H9 (cell line): ENCODE data around the gene GATA3. TPM values are rescaled to one million over a fixed set of nuclear protein-coding genes. Genes with fewer than 3 reads are reported as not detected.

Experiments used
- DNase-seq: peaks from one replicate; pipeline ENCODE4 v3.0.0-alpha.2; 2017
- H2AFZ ChIP-seq: one replicate; pipeline ENCODE4 v1.6.1; 2013; ENCODE audit warnings: mild to moderate bottlenecking, low read length, control low read depth, moderate library complexity
- H2AK5ac ChIP-seq: 2 replicates; pipeline ENCODE4 v1.6.1; 2013; ENCODE audit warnings: low read length, control low read depth, mixed read lengths; ENCODE audit not compliant: insufficient read length
- H2BK120ac ChIP-seq: one replicate; pipeline ENCODE4 v1.6.1; 2013; ENCODE audit warnings: low read depth, mild to moderate bottlenecking, low read length, control low read depth, inconsistent platforms; ENCODE audit not compliant: poor library complexity, severe bottlenecking
- H2BK12ac ChIP-seq: 2 replicates; pipeline ENCODE4 v1.6.1; 2013; ENCODE audit warnings: low read length, control low read depth, mixed read lengths, low read depth; ENCODE audit not compliant: insufficient read length
- H2BK15ac ChIP-seq: 2 replicates; pipeline ENCODE4 v1.6.1; 2013; ENCODE audit warnings: low read depth, low read length, control low read depth
- H2BK20ac ChIP-seq: one replicate; pipeline ENCODE4 v1.6.1; 2013; ENCODE audit warnings: low read depth, mild to moderate bottlenecking, low read length, control low read depth, inconsistent platforms; ENCODE audit not compliant: poor library complexity, severe bottlenecking
- H2BK5ac ChIP-seq: 2 replicates; pipeline ENCODE4 v1.6.1; 2013; ENCODE audit warnings: low read length, control low read depth, mixed read lengths; ENCODE audit not compliant: insufficient read length
- H3K14ac ChIP-seq: 2 replicates; pipeline ENCODE4 v1.6.1; 2013; ENCODE audit warnings: low read length, control low read depth; ENCODE audit not compliant: insufficient read depth
- H3K18ac ChIP-seq: 2 replicates; pipeline ENCODE4 v1.6.1; 2013; ENCODE audit warnings: low read depth, mild to moderate bottlenecking, mixed read lengths, low read length, control low read depth; ENCODE audit not compliant: insufficient read length
- H3K23ac ChIP-seq: 2 replicates; pipeline ENCODE4 v1.6.1; 2013; ENCODE audit warnings: low read length, control low read depth, mixed read lengths, low read depth; ENCODE audit not compliant: insufficient read length
- H3K23me2 ChIP-seq: 2 replicates; pipeline ENCODE4 v1.6.1; 2013; ENCODE audit warnings: low read depth, mild to moderate bottlenecking, mixed read lengths, low read length, control low read depth; ENCODE audit not compliant: insufficient read length, poor library complexity, severe bottlenecking
- H3K27ac ChIP-seq: 2 replicates; pipeline ENCODE4 v1.5.1; 2013; ENCODE audit warnings: low read length, control low read depth, mixed read lengths, low read depth; ENCODE audit not compliant: insufficient read length
- H3K27me3 ChIP-seq: 2 replicates; pipeline ENCODE4 v1.6.1; 2013; ENCODE audit warnings: low read length, control low read depth, inconsistent platforms; ENCODE audit not compliant: insufficient read depth
- H3K4ac ChIP-seq: 2 replicates; pipeline ENCODE4 v1.6.1; 2013; ENCODE audit warnings: low read depth, mild to moderate bottlenecking, control low read depth, inconsistent platforms, low read length, moderate library complexity
- H3K4me1 ChIP-seq: 2 replicates; pipeline ENCODE4 v1.6.1; 2013; ENCODE audit warnings: low read length, control low read depth, inconsistent platforms; ENCODE audit not compliant: insufficient read depth
- H3K4me2 ChIP-seq: 2 replicates; pipeline ENCODE4 v1.6.1; 2013; ENCODE audit warnings: low read length, control low read depth, mixed read lengths; ENCODE audit not compliant: insufficient read length, insufficient read depth
- H3K56ac ChIP-seq: 2 replicates; pipeline ENCODE4 v1.6.1; 2013; ENCODE audit warnings: low read depth, mild to moderate bottlenecking, mixed read lengths, low read length, control low read depth; ENCODE audit not compliant: insufficient read length
- H3K79me1 ChIP-seq: 2 replicates; pipeline ENCODE4 v1.6.1; 2013; ENCODE audit warnings: low read depth, mild to moderate bottlenecking, moderate library complexity, low read length, control low read depth, inconsistent platforms; ENCODE audit not compliant: insufficient read depth, poor library complexity, severe bottlenecking
- H3K79me2 ChIP-seq: 2 replicates; pipeline ENCODE4 v1.6.1; 2013; ENCODE audit warnings: low read length, control low read depth, inconsistent platforms; ENCODE audit not compliant: insufficient read depth
- H3K9ac ChIP-seq: 2 replicates; pipeline ENCODE4 v1.6.1; 2013; ENCODE audit warnings: low read length, control low read depth, mixed read lengths; ENCODE audit not compliant: insufficient read length; ENCODE audit errors: extremely low read depth
- H3K9me3 ChIP-seq: one replicate; pipeline ENCODE4 v1.6.1; 2013; ENCODE audit warnings: low read depth, low read length, inconsistent platforms; ENCODE audit not compliant: control insufficient read depth
- H3T11ph ChIP-seq: one replicate; pipeline ENCODE4 v1.6.1; 2013; ENCODE audit warnings: mild to moderate bottlenecking, low read length, control low read depth, inconsistent platforms
- H4K20me1 ChIP-seq: one replicate; pipeline ENCODE4 v1.6.1; 2013; ENCODE audit not compliant: control insufficient read depth, insufficient read length, insufficient read depth
- H4K5ac ChIP-seq: 2 replicates; pipeline ENCODE4 v1.6.1; 2013; ENCODE audit warnings: low read depth, mild to moderate bottlenecking, mixed read lengths, low read length, control low read depth; ENCODE audit not compliant: insufficient read length
- H4K8ac ChIP-seq: replicated peaks from 2 replicates; pipeline ENCODE4 v1.6.1; 2013; ENCODE audit warnings: low read length, control low read depth, mixed read lengths, low read depth; ENCODE audit not compliant: insufficient read length
- H4K91ac ChIP-seq: 2 replicates; pipeline ENCODE4 v1.6.1; 2013; ENCODE audit warnings: low read depth, mild to moderate bottlenecking, moderate library complexity, mixed read lengths, low read length, control low read depth; ENCODE audit not compliant: insufficient read length
- H3K27ac Mint-ChIP-seq, 3 experiments: 2 replicates in 2 of 3; 3 replicates in 1 of 3; pipeline ENCODE4 v1.8.0; 2020 to 2021; ENCODE audit warnings: mixed read lengths in 3 of 3, mild to moderate bottlenecking in 1 of 3, moderate library complexity in 1 of 3
- H3K27me3 Mint-ChIP-seq: 2 replicates; pipeline ENCODE4 v1.8.0; 2021; ENCODE audit warnings: low read depth, mild to moderate bottlenecking, moderate library complexity, mixed read lengths
- H3K36me3 Mint-ChIP-seq, 3 experiments: 2 replicates in 2 of 3; 3 replicates in 1 of 3; pipeline ENCODE4 v1.8.0; 2020 to 2021; ENCODE audit warnings: low read depth in 3 of 3, mixed read lengths in 3 of 3; ENCODE audit not compliant: insufficient read depth in 1 of 3
- H3K4me1 Mint-ChIP-seq, 2 experiments: 2 replicates each; pipeline ENCODE4 v1.8.0; 2020; ENCODE audit warnings: mixed read lengths in 2 of 2
- H3K4me3 Mint-ChIP-seq, 2 experiments: 2 replicates in 1 of 2; 3 replicates in 1 of 2; pipeline ENCODE4 v1.8.0; 2020 to 2021; ENCODE audit warnings: mild to moderate bottlenecking in 2 of 2, mixed read lengths in 2 of 2, moderate library complexity in 1 of 2
- H3K9me3 Mint-ChIP-seq, 2 experiments: 2 replicates in 1 of 2; 3 replicates in 1 of 2; pipeline ENCODE4 v1.8.0; 2020; ENCODE audit warnings: mild to moderate bottlenecking in 2 of 2, mixed read lengths in 2 of 2, moderate library complexity in 1 of 2
- WGBS: extraction: QIAGEN DNeasy Blood & Tissue Kit; methylation state at CpG from one replicate; pipeline ENCODE4 v1.1.7; 2013; ENCODE audit warnings: missing lambda C conversion rate, low lambda C conversion rate, mixed read lengths; ENCODE audit not compliant: insufficient read length; ENCODE audit errors: extremely low coverage; 5-methylcytosine and 5-hydroxymethylcytosine counted together
- total RNA-seq: library from RNA; stranded (reverse); gene quantifications from 2 replicates; pipeline ENCODE4 v1.2.1, GENCODE V29; 2021
- TF ChIP-seq, protein P1 (sequence below): fragments of 200-600 bp; sonication (generic); conservative IDR thresholded peaks from 3 replicates; pipeline ENCODE4 v1.8.0; 2021; ENCODE audit warnings: antibody characterized with exemption, mild to moderate bottlenecking

Gene GATA3
- total RNA-seq, 1 experiment from 2014 or later = 0.31 TPM

DNA sequence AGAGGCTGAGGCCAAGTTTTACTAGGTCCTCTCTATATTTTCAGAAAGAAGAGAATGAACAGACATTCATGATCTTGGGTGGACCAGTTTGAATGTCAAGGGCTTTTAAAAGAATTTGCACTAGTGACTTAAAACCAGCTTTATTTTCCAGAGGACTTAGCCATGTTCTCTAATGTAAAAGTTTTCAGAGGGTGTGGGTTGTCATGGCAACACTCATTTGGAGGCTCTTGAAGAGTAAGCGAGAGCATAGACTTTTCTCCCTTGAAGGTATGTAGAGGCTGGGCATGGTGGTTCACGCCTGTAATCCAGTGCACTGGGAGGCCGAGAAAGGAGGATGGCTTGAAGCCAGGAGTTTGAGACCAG is 61.1 kb downstream of the GATA3 start:
- Mint-ChIP-seq H3K4me1 (no peaks in the 10 kb centered on the region), H3K9me3 (no peaks in the 10 kb centered on the region), H3K27ac (no peak overlapping the region), H3K4me3 (no peak overlapping the region), H3K27me3 (no peaks in the 10 kb centered on the region), H3K36me3 (no peaks in the 10 kb centered on the region)
- Histone ChIP-seq H3K9me3 (no peaks in the 10 kb centered on the region), H3K79me1 (no peaks in the 10 kb centered on the region), H3K14ac (no peak overlapping the region), H3K79me2 (no peaks in the 10 kb centered on the region), H3K56ac (no peak overlapping the region), H4K8ac (no peak overlapping the region), H4K91ac (no peak overlapping the region), H3K27me3 (no peaks in the 10 kb centered on the region), H2BK15ac (no peak overlapping the region), H2AK5ac (no peak overlapping the region), H2BK12ac (no peak overlapping the region), H2BK5ac (no peak overlapping the region), H3K23me2 (no peaks in the 10 kb centered on the region), H3K23ac (no peak overlapping the region), H3T11ph (no peak overlapping the region), H4K20me1 (no peaks in the 10 kb centered on the region), H3K4ac (no peak overlapping the region), H2BK120ac (no peak overlapping the region), H2AFZ (no peak overlapping the region), H3K9ac (no peak overlapping the region), H3K4me2 (no peak overlapping the region), H3K18ac (no peak overlapping the region), H2BK20ac (no peak overlapping the region), H3K27ac (no peak overlapping the region), H4K5ac (no peak overlapping the region), H3K4me1 (no peaks in the 10 kb centered on the region)
- no peak for DNase-seq
- TF ChIP-seq, protein P1, sequence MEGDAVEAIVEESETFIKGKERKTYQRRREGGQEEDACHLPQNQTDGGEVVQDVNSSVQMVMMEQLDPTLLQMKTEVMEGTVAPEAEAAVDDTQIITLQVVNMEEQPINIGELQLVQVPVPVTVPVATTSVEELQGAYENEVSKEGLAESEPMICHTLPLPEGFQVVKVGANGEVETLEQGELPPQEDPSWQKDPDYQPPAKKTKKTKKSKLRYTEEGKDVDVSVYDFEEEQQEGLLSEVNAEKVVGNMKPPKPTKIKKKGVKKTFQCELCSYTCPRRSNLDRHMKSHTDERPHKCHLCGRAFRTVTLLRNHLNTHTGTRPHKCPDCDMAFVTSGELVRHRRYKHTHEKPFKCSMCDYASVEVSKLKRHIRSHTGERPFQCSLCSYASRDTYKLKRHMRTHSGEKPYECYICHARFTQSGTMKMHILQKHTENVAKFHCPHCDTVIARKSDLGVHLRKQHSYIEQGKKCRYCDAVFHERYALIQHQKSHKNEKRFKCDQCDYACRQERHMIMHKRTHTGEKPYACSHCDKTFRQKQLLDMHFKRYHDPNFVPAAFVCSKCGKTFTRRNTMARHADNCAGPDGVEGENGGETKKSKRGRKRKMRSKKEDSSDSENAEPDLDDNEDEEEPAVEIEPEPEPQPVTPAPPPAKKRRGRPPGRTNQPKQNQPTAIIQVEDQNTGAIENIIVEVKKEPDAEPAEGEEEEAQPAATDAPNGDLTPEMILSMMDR = no peak
- WGBS = no CpG with 5 or more reads among the region's 3 CpGs
